ENCODE results near the gene WDR20.

WDR20 gene

GRCh38 chr14:102178806-102179205, 39.1 kb downstream of the WDR20 start:
- peaks cover 74% of the 10 kb centered on the region for H3K79me2 ChIP-seq (ENCODE audit: insufficient read depth, low read length)
- H3K4me2 ChIP-seq (ENCODE audit: low read depth, low read length, poor library complexity, severe bottlenecking): no peak overlapping the region
- no peaks in the 10 kb centered on the region for H3K9me3 ChIP-seq (ENCODE audit: insufficient read depth, low read length)
- no peaks in the 10 kb centered on the region for H3K27me3 ChIP-seq (ENCODE audit: low read length)
- peaks cover 7% of the 10 kb centered on the region; the same call in 1 of the 2 replicates for H3F3A ChIP-seq (ENCODE audit: insufficient read depth)
- TF ChIP-seq CTCF (IDR thresholded peaks at IDR 0.05; ENCODE audit: insufficient read depth, low read length, poor library complexity, severe bottlenecking) (no peak), EZH2phosphoT487 (conservative IDR thresholded peaks at IDR 0.05; ENCODE audit: low read length) (no peak)
- no peaks in the 10 kb centered on the region for H3K36me3 ChIP-seq (ENCODE audit: low read length)
- H3K4me3 ChIP-seq (ENCODE audit: insufficient read depth, low read length, poor library complexity, severe bottlenecking): no peak overlapping the region
- H3K27ac ChIP-seq (ENCODE audit: low read depth, low read length): no peak overlapping the region
- H3K9me2 ChIP-seq (replicated peaks; ENCODE audit: insufficient read depth, low read length): no peaks in the 10 kb centered on the region
- no peak overlapping the region for H2AFZ ChIP-seq (ENCODE audit: low read depth, low read length, severe bottlenecking)
- H3K9ac ChIP-seq (ENCODE audit: low read length): no peak overlapping the region
- no peaks in the 10 kb centered on the region for H4K20me1 ChIP-seq (ENCODE audit: low read depth, low read length)

DNA sequence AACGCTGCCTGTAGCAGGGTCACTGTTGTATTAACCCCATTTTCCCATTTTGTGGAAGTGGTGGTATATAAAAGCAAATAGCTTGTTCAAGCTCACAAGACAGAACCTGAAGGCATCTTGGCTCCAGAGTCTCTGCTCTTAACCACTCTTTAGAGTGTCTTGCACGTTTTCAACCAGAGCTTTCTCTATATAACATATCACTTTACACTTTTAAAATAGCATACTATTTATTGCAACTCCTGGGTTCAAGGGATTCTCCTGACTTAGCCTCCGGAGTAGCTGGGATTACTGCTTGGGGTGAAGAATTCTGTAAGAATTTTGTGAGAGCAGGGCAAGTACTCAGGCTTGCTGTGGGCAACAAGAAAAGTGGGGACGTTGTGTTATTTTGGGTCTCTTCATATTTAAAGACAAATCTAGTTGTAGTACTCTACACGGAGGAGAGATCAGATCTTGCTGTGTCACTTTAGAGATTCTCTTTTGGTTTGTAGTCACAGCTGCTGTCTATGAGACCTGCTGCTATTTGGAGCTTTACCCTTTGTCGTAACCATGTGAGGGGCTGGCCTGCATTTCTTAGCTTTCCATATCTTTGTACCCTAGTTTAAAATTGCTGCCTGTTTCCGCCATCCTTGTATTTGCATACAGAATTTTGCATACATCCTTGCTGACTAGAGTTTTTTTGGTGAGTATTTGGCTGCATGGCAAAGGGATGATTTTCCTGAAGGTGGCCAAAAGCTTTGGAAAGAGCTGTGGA, 40.7 kb downstream of the WDR20 start:
- Histone ChIP-seq H3K9ac (ENCODE audit: low read length) (no peak overlapping the region), H3K79me2 (ENCODE audit: insufficient read depth, low read length) (peaks cover 84% of the 10 kb centered on the region), H3K4me2 (ENCODE audit: low read depth, low read length, poor library complexity, severe bottlenecking) (peak overlapping the region; percentile 26), H3K9me2 (replicated peaks; ENCODE audit: insufficient read depth, low read length) (no peaks in the 10 kb centered on the region), H3K9me3 (ENCODE audit: insufficient read depth, low read length) (no peaks in the 10 kb centered on the region), H3K36me3 (ENCODE audit: low read length) (no peaks in the 10 kb centered on the region), H2AFZ (ENCODE audit: low read depth, low read length, severe bottlenecking) (no peak overlapping the region), H3K4me3 (ENCODE audit: insufficient read depth, low read length, poor library complexity, severe bottlenecking) (no peak overlapping the region), H4K20me1 (ENCODE audit: low read depth, low read length) (no peaks in the 10 kb centered on the region), H3F3A (ENCODE audit: insufficient read depth) (peaks cover 7% of the 10 kb centered on the region; the same call in 1 of the 2 replicates), H3K27me3 (ENCODE audit: low read length) (no peaks in the 10 kb centered on the region), H3K27ac (ENCODE audit: low read depth, low read length) (peak overlapping the region; percentile 22; the same call in 1 of the 2 replicates)
- TF ChIP-seq CTCF (IDR thresholded peaks at IDR 0.05; ENCODE audit: insufficient read depth, low read length, poor library complexity, severe bottlenecking): no peak
- TF ChIP-seq EZH2phosphoT487 (conservative IDR thresholded peaks at IDR 0.05; ENCODE audit: low read length): no peak

- Histone ChIP-seq H3K9me3 (ENCODE audit: insufficient read depth, low read length) (no peaks in the 10 kb centered on the region), H3F3A (ENCODE audit: insufficient read depth) (peaks cover 7% of the 10 kb centered on the region; the same call in 1 of the 2 replicates), H3K27ac (ENCODE audit: low read depth, low read length) (no peak overlapping the region), H3K9me2 (replicated peaks; ENCODE audit: insufficient read depth, low read length) (no peaks in the 10 kb centered on the region), H2AFZ (ENCODE audit: low read depth, low read length, severe bottlenecking) (no peak overlapping the region), H3K4me3 (ENCODE audit: insufficient read depth, low read length, poor library complexity, severe bottlenecking) (no peak overlapping the region), H4K20me1 (ENCODE audit: low read depth, low read length) (0 out of 2 replicates have a peak, but pooled peaks cover 3% of the 10 kb centered on the region), H3K4me2 (ENCODE audit: low read depth, low read length, poor library complexity, severe bottlenecking) (no peak overlapping the region), H3K36me3 (ENCODE audit: low read length) (no peaks in the 10 kb centered on the region), H3K9ac (ENCODE audit: low read length) (no peak overlapping the region), H3K79me2 (ENCODE audit: insufficient read depth, low read length) (peaks cover 85% of the 10 kb centered on the region), H3K27me3 (ENCODE audit: low read length) (no peaks in the 10 kb centered on the region)
- no peak for TF ChIP-seq EZH2phosphoT487 (conservative IDR thresholded peaks at IDR 0.05; ENCODE audit: low read length)
These were observed 41.5 kb downstream of the WDR20 start for GRCh38 chr14:102181187-102181586.

DNA sequence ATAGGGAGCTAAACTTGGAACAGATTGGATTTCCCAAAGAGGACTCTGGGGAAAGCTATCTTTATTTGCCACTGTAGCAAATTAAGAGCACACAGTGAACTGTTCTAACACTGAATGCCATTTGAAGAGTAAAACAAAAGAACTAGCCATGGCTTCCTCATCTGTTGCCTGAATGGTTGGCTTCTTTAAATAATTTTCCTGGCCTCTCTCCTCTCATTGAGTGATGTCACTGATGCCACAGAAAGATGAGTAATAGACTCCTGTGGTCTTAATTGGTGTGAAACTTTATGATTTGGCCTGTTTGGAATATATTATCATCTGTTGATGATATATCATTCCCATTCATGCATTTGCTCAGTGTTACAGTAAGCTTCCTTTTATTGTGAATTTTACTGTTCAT, 42.5 kb downstream of the WDR20 start:
- no peaks in the 10 kb centered on the region for H3K9me3 ChIP-seq (ENCODE audit: insufficient read depth, low read length)
- no peak overlapping the region for H3K9ac ChIP-seq (ENCODE audit: low read length)
- no peak overlapping the region for H3K4me3 ChIP-seq (ENCODE audit: insufficient read depth, low read length, poor library complexity, severe bottlenecking)
- 0 out of 2 replicates have a peak, but pooled peaks cover 3% of the 10 kb centered on the region for H4K20me1 ChIP-seq (ENCODE audit: low read depth, low read length)
- H3K36me3 ChIP-seq (ENCODE audit: low read length): no peaks in the 10 kb centered on the region
- H2AFZ ChIP-seq (ENCODE audit: low read depth, low read length, severe bottlenecking): no peak overlapping the region
- no peak overlapping the region for H3K27ac ChIP-seq (ENCODE audit: low read depth, low read length)
- peaks cover 7% of the 10 kb centered on the region; the same call in 1 of the 2 replicates for H3F3A ChIP-seq (ENCODE audit: insufficient read depth)
- TF ChIP-seq EZH2phosphoT487 (conservative IDR thresholded peaks at IDR 0.05; ENCODE audit: low read length) (no peak), CTCF (IDR thresholded peaks at IDR 0.05; ENCODE audit: insufficient read depth, low read length, poor library complexity, severe bottlenecking) (no peak)
- H3K4me2 ChIP-seq (ENCODE audit: low read depth, low read length, poor library complexity, severe bottlenecking): no peak overlapping the region
- peaks cover 88% of the 10 kb centered on the region for H3K79me2 ChIP-seq (ENCODE audit: insufficient read depth, low read length)
- no peaks in the 10 kb centered on the region for H3K27me3 ChIP-seq (ENCODE audit: low read length)
- no peaks in the 10 kb centered on the region for H3K9me2 ChIP-seq (replicated peaks; ENCODE audit: insufficient read depth, low read length)
